Esophagus muscularis mucosa (tissue), 4 donors: ENCODE measurements around the gene YWHAH. TPM values are rescaled to one million over a fixed set of nuclear protein-coding genes. Genes with fewer than 3 reads are reported as not detected.

Source experiments
- DNase-seq: peaks from one replicate; pipeline ENCODE4 v3.0.0-alpha.2; 2017; ENCODE audit errors: extremely low spot score
- H3K27ac ChIP-seq, 4 donors: fragments of 200-600 bp; sonication (generic); replicated peaks in 1 of 4; 1 replicate in 3 of 4; 2 replicates in 1 of 4; pipeline ENCODE4 v1.5.1; 2016 to 2019; ENCODE audit warnings: mild to moderate bottlenecking in 1 of 4
- H3K27me3 ChIP-seq, 4 donors: fragments of 200-600 bp; sonication (generic); one replicate each; pipeline versions ENCODE4 v1.5.1 to v1.6.0; 2016 to 2019
- H3K36me3 ChIP-seq, 4 donors: fragments of 200-600 bp; sonication (generic); one replicate each; pipeline ENCODE4 v1.5.1; 2016 to 2019
- H3K4me1 ChIP-seq, 4 donors: fragments of 200-600 bp; sonication (generic); one replicate each; pipeline ENCODE4 v1.5.1; 2016 to 2019
- H3K4me3 ChIP-seq, 4 donors: fragments of 200-600 bp; sonication (generic); 1 replicate in 2 of 4; 2 replicates in 2 of 4; pipeline ENCODE4 v1.5.1; 2016 to 2019; ENCODE audit warnings: mild to moderate bottlenecking in 4 of 4, moderate library complexity in 1 of 4
- H3K9me3 ChIP-seq, 4 donors: fragments of 200-600 bp; sonication (generic); 1 replicate in 3 of 4; 2 replicates in 1 of 4; pipeline ENCODE4 v1.5.1; 2016 to 2019
- EP300 ChIP-seq: sonication (generic); formaldehyde crosslinking; IDR thresholded peaks from one replicate; pipeline ENCODE4 v1.6.1; 2017; ENCODE audit warnings: antibody characterized with exemption
- POLR2A ChIP-seq: fragments of 450-650 bp; IDR thresholded peaks from one replicate; pipeline ENCODE4 v1.6.1; 2017; ENCODE audit warnings: antibody characterized with exemption, moderate library complexity, mild to moderate bottlenecking, low read depth
- POLR2AphosphoS5 ChIP-seq, 2 donors: sonication (generic); formaldehyde crosslinking; IDR thresholded peaks; one replicate each; pipeline ENCODE4 v1.6.1; 2017; ENCODE audit warnings: antibody characterized with exemption in 2 of 2
- WGBS: methylation state at CpG from one replicate; pipeline ENCODE4 v1.1.5; 2018; 5-methylcytosine and 5-hydroxymethylcytosine counted together
- intact Hi-C: fragments of 100-400 bp; cut with DNase I; formaldehyde crosslinking; loops from one replicate; pipeline ENCODE4 v1.15.1; 2023
- total RNA-seq, 4 donors: library from RNA; depleted of rRNA; stranded (reverse); fragments of >200 nt; gene quantifications; one replicate each; pipeline versions ENCODE4 v1.1.0 to v1.2.1, GENCODE V29; 2016
- TF ChIP-seq, protein P1 (sequence below), 3 experiments: fragments of 200-600 bp in 2 of 3; fragments of 450-650 bp in 1 of 3; sonication (generic) in 2 of 3; IDR thresholded peaks; one replicate each; pipeline ENCODE4 v1.5.1; 2017 to 2019; ENCODE audit warnings: antibody characterized with exemption in 3 of 3, mild to moderate bottlenecking in 2 of 3, moderate library complexity in 1 of 3

The YWHAH gene
- total RNA-seq, 4 donors from 2014 or later = 132 to 232 (median 183) TPM

DNA sequence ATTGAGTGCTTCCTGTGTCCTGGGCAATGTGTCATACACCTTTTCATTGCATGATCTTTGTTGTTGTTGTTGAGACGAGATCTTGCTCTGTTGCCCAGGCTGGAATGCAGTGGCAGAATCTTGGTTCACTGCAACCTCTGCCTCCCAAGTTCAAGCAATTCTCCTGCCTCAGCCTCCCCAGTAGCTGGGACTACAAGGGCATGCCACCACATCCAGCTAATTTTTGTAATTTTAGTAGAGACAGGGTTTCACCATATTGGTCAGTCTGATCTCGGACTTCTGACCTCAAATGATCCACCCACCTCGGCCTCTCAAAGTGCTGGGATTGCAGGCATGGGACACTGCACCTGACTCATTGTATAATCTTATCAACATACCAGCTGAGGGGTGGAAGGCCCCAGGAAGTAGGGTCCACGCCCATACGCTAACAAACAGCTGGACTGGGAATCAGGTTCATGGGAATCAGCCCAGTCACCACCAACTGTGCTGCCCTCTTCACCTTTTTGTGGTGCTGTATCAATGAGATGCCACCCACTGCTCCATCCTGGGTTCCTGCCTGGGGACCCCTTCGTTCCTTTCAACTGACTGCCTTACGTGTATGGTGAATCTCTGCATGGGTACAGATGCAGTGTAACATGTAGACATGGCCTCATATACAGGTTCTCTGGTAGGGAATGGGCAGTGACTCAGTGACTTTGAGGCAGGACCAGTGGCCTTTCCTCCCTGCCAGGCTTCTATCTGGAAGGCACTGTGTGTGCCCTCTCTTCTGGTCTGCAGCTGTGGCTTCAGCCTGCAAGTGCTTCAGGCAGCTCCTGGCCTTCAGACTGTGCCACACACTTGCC, 32.5 kb upstream of the YWHAH start:
- Histone ChIP-seq H3K4me3 (no peak overlapping the region), H3K27ac (no peak overlapping the region), H3K27me3 (no peaks in the 10 kb centered on the region), H3K9me3 (no peaks in the 10 kb centered on the region), H3K36me3 (peaks cover 0 to 37% (median 23%) of the 10 kb centered on the region in 4 donors), H3K4me1 (no peaks in the 10 kb centered on the region)
- no peak for DNase-seq
- WGBS = 95% methylated on average over 7 of the region's 7 CpGs
- TF ChIP-seq, protein P1, sequence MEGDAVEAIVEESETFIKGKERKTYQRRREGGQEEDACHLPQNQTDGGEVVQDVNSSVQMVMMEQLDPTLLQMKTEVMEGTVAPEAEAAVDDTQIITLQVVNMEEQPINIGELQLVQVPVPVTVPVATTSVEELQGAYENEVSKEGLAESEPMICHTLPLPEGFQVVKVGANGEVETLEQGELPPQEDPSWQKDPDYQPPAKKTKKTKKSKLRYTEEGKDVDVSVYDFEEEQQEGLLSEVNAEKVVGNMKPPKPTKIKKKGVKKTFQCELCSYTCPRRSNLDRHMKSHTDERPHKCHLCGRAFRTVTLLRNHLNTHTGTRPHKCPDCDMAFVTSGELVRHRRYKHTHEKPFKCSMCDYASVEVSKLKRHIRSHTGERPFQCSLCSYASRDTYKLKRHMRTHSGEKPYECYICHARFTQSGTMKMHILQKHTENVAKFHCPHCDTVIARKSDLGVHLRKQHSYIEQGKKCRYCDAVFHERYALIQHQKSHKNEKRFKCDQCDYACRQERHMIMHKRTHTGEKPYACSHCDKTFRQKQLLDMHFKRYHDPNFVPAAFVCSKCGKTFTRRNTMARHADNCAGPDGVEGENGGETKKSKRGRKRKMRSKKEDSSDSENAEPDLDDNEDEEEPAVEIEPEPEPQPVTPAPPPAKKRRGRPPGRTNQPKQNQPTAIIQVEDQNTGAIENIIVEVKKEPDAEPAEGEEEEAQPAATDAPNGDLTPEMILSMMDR (IDR thresholded peaks at IDR 0.05) = no peak
- TF ChIP-seq EP300 (no peak), POLR2A (no peak)
- intact Hi-C loops = no loop called here

DNA sequence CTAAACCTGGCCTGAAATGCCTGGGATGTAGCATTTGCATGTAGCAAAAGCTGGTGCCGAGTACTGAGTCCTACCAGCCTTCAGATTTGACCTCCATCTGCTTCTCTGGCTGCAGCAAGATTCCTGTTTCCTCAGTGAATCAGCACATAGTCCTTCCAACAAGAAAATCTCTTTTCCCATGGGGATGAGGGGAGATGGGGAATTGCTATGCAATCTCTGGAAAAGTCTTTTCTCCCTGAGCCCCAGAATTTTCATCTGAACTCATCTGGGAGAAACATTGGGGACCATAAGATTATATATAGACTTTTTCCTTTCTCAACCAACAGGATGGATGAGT, 32.0 kb upstream of the YWHAH start:
- WGBS = 71% methylated on average over 1 of the region's 1 CpG
- H3K27ac ChIP-seq = no peak overlapping the region
- no peak for DNase-seq
- no peaks in the 10 kb centered on the region for H3K4me1 ChIP-seq
- no peak for TF ChIP-seq POLR2A
- TF ChIP-seq POLR2AphosphoS5 (IDR thresholded peaks at IDR 0.05) = no peak
- TF ChIP-seq EP300 = no peak
- TF ChIP-seq, protein P1 (IDR thresholded peaks at IDR 0.05) = no peak
- no peaks in the 10 kb centered on the region for H3K27me3 ChIP-seq
- intact Hi-C loops = no loop called here
- no peak overlapping the region for H3K4me3 ChIP-seq
- H3K36me3 ChIP-seq = peaks cover 0 to 31% (median 17%) of the 10 kb centered on the region in 4 donors
- no peaks in the 10 kb centered on the region for H3K9me3 ChIP-seq

DNA sequence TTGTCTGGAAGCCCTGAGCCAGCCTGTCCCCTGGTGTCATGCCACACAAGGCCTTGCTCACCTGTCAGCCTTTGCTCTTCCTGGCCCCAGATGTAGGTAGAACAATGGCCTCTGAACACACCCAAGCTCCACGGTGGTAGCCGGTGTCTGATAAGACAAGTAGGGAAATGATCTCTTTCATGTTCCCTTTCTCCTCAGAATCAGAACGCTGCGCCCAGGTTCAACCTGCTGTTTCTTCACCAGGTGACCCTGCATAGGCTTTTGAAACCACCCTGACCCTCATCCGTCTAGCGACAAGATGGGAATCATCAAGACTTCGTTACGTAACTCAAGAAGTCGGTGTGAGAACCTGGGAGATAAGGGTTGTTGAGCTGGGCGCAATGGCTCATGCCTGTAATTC, 28.7 kb upstream of the YWHAH start:
- no peak overlapping the region for H3K4me3 ChIP-seq

DNA sequence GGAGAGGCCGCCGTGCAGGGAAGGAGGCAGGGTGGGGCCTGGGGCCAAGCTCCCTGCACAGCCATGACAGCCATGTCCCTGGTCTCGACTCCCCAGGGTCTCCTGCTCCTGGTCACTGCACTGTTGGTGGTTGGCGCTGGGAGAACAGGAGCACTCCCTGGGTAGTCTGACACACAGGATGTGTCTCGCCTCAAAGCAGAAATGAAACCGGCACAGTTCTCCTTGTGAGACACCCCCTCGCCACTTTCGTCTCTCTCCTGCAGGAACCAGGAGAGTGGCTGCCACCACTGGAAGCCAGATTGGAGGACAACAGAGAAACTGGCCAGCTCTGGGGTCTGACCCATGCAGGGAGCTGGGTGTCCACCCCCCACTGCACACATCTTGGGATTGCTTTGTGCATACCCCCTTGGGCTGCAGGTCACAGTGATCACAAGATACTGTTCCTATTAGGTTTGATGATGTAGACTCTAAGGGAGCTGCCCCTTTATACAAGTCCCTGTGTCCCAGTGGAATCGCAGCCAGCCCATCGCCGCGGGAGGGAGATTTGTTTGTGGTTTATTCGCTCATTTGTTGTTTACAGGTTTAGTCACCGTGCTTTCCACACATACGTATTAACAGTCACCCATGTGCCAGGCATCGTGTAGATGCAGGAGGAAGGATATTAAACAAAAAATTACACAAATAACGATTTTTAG, 27.0 kb upstream of the YWHAH start:
- Histone ChIP-seq H3K4me1 (no peaks in the 10 kb centered on the region), H3K27me3 (no peaks in the 10 kb centered on the region), H3K4me3 (no peak overlapping the region), H3K9me3 (no peaks in the 10 kb centered on the region), H3K27ac (no peak overlapping the region), H3K36me3 (no peaks in the 10 kb centered on the region)
- DNase-seq = no peak
- TF ChIP-seq EP300 (no peak), POLR2A (no peak), POLR2AphosphoS5 (IDR thresholded peaks at IDR 0.05) (no peak)
- TF ChIP-seq, protein P1 (IDR thresholded peaks at IDR 0.05) = no peak
- intact Hi-C loops = no loop called here
- WGBS = 72% methylated on average over 12 of the region's 17 CpGs

More for the DNA sequence above, 28.7 kb upstream of the YWHAH start:
- H3K9me3 ChIP-seq = no peaks in the 10 kb centered on the region
- H3K27ac ChIP-seq = no peak overlapping the region
- TF ChIP-seq EP300 (no peak), POLR2A (no peak), POLR2AphosphoS5 (IDR thresholded peaks at IDR 0.05) (no peak)
- TF ChIP-seq, protein P1 (IDR thresholded peaks at IDR 0.05) = no peak
- DNase-seq = no peak
- no peaks in the 10 kb centered on the region for H3K4me1 ChIP-seq
- no peaks in the 10 kb centered on the region for H3K27me3 ChIP-seq
- intact Hi-C loops = no loop called here
- 90% methylated on average over 9 of the region's 10 CpGs for WGBS
- H3K36me3 ChIP-seq = peaks cover 0 to 7% (median 2%) of the 10 kb centered on the region in 4 donors
